Gastroesophageal sphincter (tissue), 3 donors: ENCODE data around the gene ANKRD66.
"Not testable (repeated sequence)": the region's sequence is repeated elsewhere in the genome, so short reads cannot be mapped to it uniquely, and the experiment has no call there.

ENCODE experiments used
- POLR2AphosphoS5 ChIP-seq: sonication (generic); formaldehyde crosslinking; IDR thresholded peaks from one replicate; pipeline ENCODE4 v1.6.1; 2017; ENCODE audit warnings: antibody characterized with exemption
- TF ChIP-seq, protein P1 (sequence below), 4 experiments: fragments of 200-600 bp in 2 of 4; fragments of 450-650 bp in 2 of 4; sonication (generic) in 1 of 4; IDR thresholded peaks; one replicate each; pipeline ENCODE4 v1.5.1; 2017 to 2019; ENCODE audit warnings: antibody characterized with exemption in 4 of 4, mild to moderate bottlenecking in 2 of 4, moderate library complexity in 2 of 4

DNA sequence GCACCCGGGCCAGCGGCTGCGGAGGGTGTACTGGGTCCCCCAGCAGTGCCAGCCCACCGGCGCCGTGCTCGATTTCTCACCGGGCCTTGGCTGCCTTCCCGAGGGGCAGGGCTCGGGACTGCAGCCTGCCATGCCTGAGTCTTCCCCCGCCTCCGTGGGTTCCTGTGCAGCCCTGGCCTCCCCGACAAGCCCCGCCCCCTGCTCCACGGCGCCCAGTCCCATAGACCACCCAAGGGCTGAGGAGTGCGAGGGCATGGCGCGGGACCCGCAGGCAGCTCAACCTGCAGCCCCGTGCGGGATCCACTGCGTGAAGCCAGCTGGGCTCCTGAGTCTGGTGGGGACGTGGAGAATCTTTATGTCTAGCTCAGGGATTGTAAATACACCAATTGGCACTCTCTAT is 28.0 kb downstream of the ANKRD66 start:
- TF ChIP-seq, protein P1, sequence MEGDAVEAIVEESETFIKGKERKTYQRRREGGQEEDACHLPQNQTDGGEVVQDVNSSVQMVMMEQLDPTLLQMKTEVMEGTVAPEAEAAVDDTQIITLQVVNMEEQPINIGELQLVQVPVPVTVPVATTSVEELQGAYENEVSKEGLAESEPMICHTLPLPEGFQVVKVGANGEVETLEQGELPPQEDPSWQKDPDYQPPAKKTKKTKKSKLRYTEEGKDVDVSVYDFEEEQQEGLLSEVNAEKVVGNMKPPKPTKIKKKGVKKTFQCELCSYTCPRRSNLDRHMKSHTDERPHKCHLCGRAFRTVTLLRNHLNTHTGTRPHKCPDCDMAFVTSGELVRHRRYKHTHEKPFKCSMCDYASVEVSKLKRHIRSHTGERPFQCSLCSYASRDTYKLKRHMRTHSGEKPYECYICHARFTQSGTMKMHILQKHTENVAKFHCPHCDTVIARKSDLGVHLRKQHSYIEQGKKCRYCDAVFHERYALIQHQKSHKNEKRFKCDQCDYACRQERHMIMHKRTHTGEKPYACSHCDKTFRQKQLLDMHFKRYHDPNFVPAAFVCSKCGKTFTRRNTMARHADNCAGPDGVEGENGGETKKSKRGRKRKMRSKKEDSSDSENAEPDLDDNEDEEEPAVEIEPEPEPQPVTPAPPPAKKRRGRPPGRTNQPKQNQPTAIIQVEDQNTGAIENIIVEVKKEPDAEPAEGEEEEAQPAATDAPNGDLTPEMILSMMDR (IDR thresholded peaks at IDR 0.05) = not testable (repeated sequence)
- not testable (repeated sequence) for TF ChIP-seq POLR2AphosphoS5
